Smooth muscle cell (in vitro differentiated cells): ENCODE measurements around the gene JMJD4. TPM values are rescaled to one million over a fixed set of nuclear protein-coding genes. Genes with fewer than 3 reads are reported as not detected.
"Not testable (repeated sequence)": the region's sequence is repeated elsewhere in the genome, so short reads cannot be mapped to it uniquely, and the experiment has no call there.

Experiments
- DNase-seq: peaks from one replicate; lab custom pipeline; 2025; ENCODE audit not compliant: unreplicated experiment; lab: John Stamatoyannopoulos, UW
- H2AFZ ChIP-seq: fragments of 200-600 bp; sonication (generic); 2 replicates; pipeline ENCODE4 v1.6.0; 2016; ENCODE audit warnings: antibody characterized with exemption, low read depth, mild to moderate bottlenecking
- H3F3A ChIP-seq: fragments of 200-600 bp; sonication (generic); 2 replicates; pipeline ENCODE4 v1.6.0; 2017; ENCODE audit warnings: antibody characterized with exemption, low read depth
- H3K27ac ChIP-seq: fragments of 200-600 bp; sonication (generic); 2 replicates; pipeline ENCODE4 v1.5.1; 2016; ENCODE audit warnings: low read depth, mild to moderate bottlenecking
- H3K27me3 ChIP-seq: fragments of 200-600 bp; sonication (generic); 2 replicates; pipeline ENCODE4 v1.6.1; 2016; ENCODE audit warnings: low read depth, mild to moderate bottlenecking
- H3K36me3 ChIP-seq: fragments of 200-600 bp; sonication (generic); 2 replicates; pipeline ENCODE4 v1.5.1; 2016; ENCODE audit warnings: low read depth
- H3K4me1 ChIP-seq: fragments of 200-600 bp; sonication (generic); 2 replicates; pipeline ENCODE4 v1.5.1; 2016; ENCODE audit warnings: low read depth
- H3K4me2 ChIP-seq: fragments of 200-600 bp; sonication (generic); 2 replicates; pipeline ENCODE4 v1.6.0; 2016; ENCODE audit warnings: mild to moderate bottlenecking
- H3K4me3 ChIP-seq: fragments of 200-600 bp; sonication (generic); 2 replicates; pipeline ENCODE4 v1.5.1; 2016; ENCODE audit warnings: mild to moderate bottlenecking
- H3K79me2 ChIP-seq: fragments of 200-600 bp; sonication (generic); 2 replicates; pipeline ENCODE4 v1.6.0; 2016; ENCODE audit warnings: low read depth, mild to moderate bottlenecking
- H3K9ac ChIP-seq: fragments of 200-600 bp; sonication (generic); 2 replicates; pipeline ENCODE4 v1.6.0; 2016; ENCODE audit warnings: low read depth
- H3K9me3 ChIP-seq: fragments of 200-600 bp; sonication (generic); replicated peaks from 2 replicates; pipeline ENCODE4 v1.5.1; 2016; ENCODE audit warnings: low read depth
- H4K20me1 ChIP-seq: fragments of 200-600 bp; sonication (generic); 2 replicates; pipeline ENCODE4 v1.6.0; 2016; ENCODE audit warnings: low read depth
- CTCF ChIP-seq: fragments of 200-600 bp; sonication (generic); IDR thresholded peaks from 2 replicates; pipeline ENCODE4 v1.5.1; 2017; ENCODE audit warnings: borderline replicate concordance, mild to moderate bottlenecking, antibody characterized with exemption; ENCODE audit not compliant: insufficient read depth, poor library complexity, severe bottlenecking
- WGBS: methylation state at CpG from one replicate; pipeline ENCODE4 v1.1.7; 2016; ENCODE audit warnings: low lambda C conversion rate; 5-methylcytosine and 5-hydroxymethylcytosine counted together
- polyA plus RNA-seq: library from polyadenylated mRNA; unstranded; fragments of >200 nt; fragmentation: Nextera tagmentation; extraction: Ambion mirVana; gene quantifications from 2 replicates; pipeline ENCODE4 v1.2.1, GENCODE V29; 2016
- total RNA-seq: library from RNA; depleted of rRNA; stranded (reverse); fragments of >200 nt; gene quantifications from 2 replicates; pipeline ENCODE4 v1.2.3, GENCODE V29; 2014

JMJD4 gene
- total and polyA plus RNA-seq, 2 experiments from 2014 or later = 8.5 to 19.5 TPM

GRCh38 chr1:227707846-227708245 is 27.3 kb downstream of the JMJD4 start:
- no peak for DNase-seq
- H3K27me3 ChIP-seq = no peaks in the 10 kb centered on the region
- no peak overlapping the region for H3K27ac ChIP-seq
- no peaks in the 10 kb centered on the region for H3K9me3 ChIP-seq
- no peaks in the 10 kb centered on the region for H3K36me3 ChIP-seq
- H3K4me1 ChIP-seq = no peaks in the 10 kb centered on the region
- H2AFZ ChIP-seq = no peak overlapping the region
- no peaks in the 10 kb centered on the region for H4K20me1 ChIP-seq
- no peak overlapping the region for H3K4me2 ChIP-seq
- no peaks in the 10 kb centered on the region for H3K79me2 ChIP-seq
- H3K4me3 ChIP-seq = no peak overlapping the region
- H3K9ac ChIP-seq = no peak overlapping the region
- whole genome bisulfite sequencing = 83% methylated on average over 1 of the region's 1 CpG
- H3F3A ChIP-seq = no peaks in the 10 kb centered on the region
- no peak for TF ChIP-seq CTCF

DNA sequence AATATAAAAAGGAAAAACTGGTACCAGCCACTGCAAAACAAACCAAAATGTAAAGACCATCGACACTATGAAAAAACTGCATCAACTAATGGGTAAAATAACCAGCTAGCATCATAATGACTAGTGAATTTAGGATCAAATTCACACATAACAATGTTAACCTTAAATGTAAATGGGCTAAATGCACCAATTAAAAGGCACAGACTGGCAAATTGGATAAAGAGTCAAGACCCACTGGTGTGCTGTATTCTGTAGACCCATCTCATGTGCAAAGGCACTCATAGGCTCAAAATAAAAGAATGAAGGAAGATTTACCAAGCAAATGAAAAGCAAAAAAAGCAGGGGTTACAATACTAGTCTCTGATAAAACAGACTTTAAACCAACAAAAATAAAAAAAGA is 33.5 kb downstream of the JMJD4 start:
- 72% methylated on average over 1 of the region's 1 CpG for WGBS
- H3K27me3 ChIP-seq, H3F3A ChIP-seq, H3K79me2 ChIP-seq, H3K9ac ChIP-seq, H3K36me3 ChIP-seq, H3K27ac ChIP-seq, H3K9me3 ChIP-seq, DNase-seq, H3K4me2 ChIP-seq, H2AFZ ChIP-seq, H4K20me1 ChIP-seq, H3K4me3 ChIP-seq, H3K4me1 ChIP-seq: not testable (repeated sequence)

GRCh38 chr1:227697321-227697864 is 37.7 kb downstream of the JMJD4 start:
- DNase-seq = no peak
- WGBS = 84% methylated on average over 3 of the region's 3 CpGs
- no peak for TF ChIP-seq CTCF

GRCh38 chr1:227685807-227686206 is 49.3 kb downstream of the JMJD4 start:
- Histone ChIP-seq H3K9me3 (peaks cover 10% of the 10 kb centered on the region), H3K27me3 (no peaks in the 10 kb centered on the region), H3K9ac (no peak overlapping the region), H3K27ac (no peak overlapping the region), H3K4me3 (no peak overlapping the region), H3K79me2 (no peaks in the 10 kb centered on the region), H3K36me3 (no peaks in the 10 kb centered on the region), H2AFZ (no peak overlapping the region), H3F3A (no peaks in the 10 kb centered on the region), H3K4me1 (no peaks in the 10 kb centered on the region), H3K4me2 (no peak overlapping the region), H4K20me1 (no peaks in the 10 kb centered on the region)
- no peak for DNase-seq
- TF ChIP-seq CTCF = no peak
- WGBS = 91% methylated on average over 8 of the region's 8 CpGs

More at GRCh38 chr1:227697321-227697864, 37.7 kb downstream of the JMJD4 start:
- Histone ChIP-seq H3K9ac (no peak overlapping the region), H3K36me3 (no peaks in the 10 kb centered on the region), H2AFZ (no peak overlapping the region), H4K20me1 (no peaks in the 10 kb centered on the region), H3K4me2 (no peak overlapping the region), H3F3A (no peaks in the 10 kb centered on the region), H3K27ac (no peak overlapping the region), H3K27me3 (no peaks in the 10 kb centered on the region), H3K9me3 (peaks cover 8% of the 10 kb centered on the region), H3K79me2 (no peaks in the 10 kb centered on the region), H3K4me3 (no peak overlapping the region), H3K4me1 (no peaks in the 10 kb centered on the region)

Other genes starting within 250 kb of the JMJD4 start
- gene ZNF678, start 171.7 kb downstream of the JMJD4 start, total RNA-seq = 8.7 and 10.3 TPM in 2 replicates
- 1.1 and 2.1 TPM in 2 replicates for gene ZNF678, start 171.7 kb downstream of the JMJD4 start, polyA plus RNA-seq
- gene SNAP47, start 133 bp upstream of the JMJD4 start, total RNA-seq = 26.2 and 27.6 TPM in 2 replicates
- 35.6 and 42.4 TPM in 2 replicates for gene SNAP47, start 133 bp upstream of the JMJD4 start, polyA plus RNA-seq
- gene PRSS38, start 80.4 kb upstream of the JMJD4 start, total RNA-seq = not detected in 2 replicates
- gene PRSS38, start 80.4 kb upstream of the JMJD4 start, polyA plus RNA-seq = not detected in 2 replicates
- 1.1 and 2.6 TPM in 2 replicates for gene WNT9A, start 212.6 kb upstream of the JMJD4 start, total RNA-seq
- 0.03 and 0.76 TPM in 2 replicates for gene WNT9A, start 212.6 kb upstream of the JMJD4 start, polyA plus RNA-seq